ENCODE measurements around the gene PLCH2. TPM values are rescaled to one million over a fixed set of nuclear protein-coding genes. Genes with fewer than 3 reads are reported as not detected.

PLCH2 gene
- total and polyA plus RNA-seq, 4 donors: 2.1 to 7.9 (median 3.4) TPM

GRCh38 chr1:2495026-2495425, 18.9 kb downstream of the PLCH2 start:
- ATAC-seq (ENCODE audit: insufficient read depth, low FRiP score): no peak
- no peak overlapping the region for H3K9ac ChIP-seq (ENCODE audit: insufficient read depth in 1 of 2, low read length in 2 of 2)
- H3K27ac ChIP-seq (ENCODE audit: low read depth in 1 of 2, low read length in 1 of 2): no peak overlapping the region
- no peaks in the 10 kb centered on the region for H3K4me1 ChIP-seq (ENCODE audit: control insufficient read depth in 5 of 5, insufficient read depth in 5 of 5, low read length in 5 of 5)
- peaks cover 0 to 2% (median 0%) of the 10 kb centered on the region in 3 donors for H3K27me3 ChIP-seq (ENCODE audit: control insufficient read depth in 3 of 3, insufficient read depth in 3 of 3, low read length in 2 of 3)
- no peak overlapping the region for H3K4me3 ChIP-seq
- DNase-seq: no peak
- TF ChIP-seq, protein P1, sequence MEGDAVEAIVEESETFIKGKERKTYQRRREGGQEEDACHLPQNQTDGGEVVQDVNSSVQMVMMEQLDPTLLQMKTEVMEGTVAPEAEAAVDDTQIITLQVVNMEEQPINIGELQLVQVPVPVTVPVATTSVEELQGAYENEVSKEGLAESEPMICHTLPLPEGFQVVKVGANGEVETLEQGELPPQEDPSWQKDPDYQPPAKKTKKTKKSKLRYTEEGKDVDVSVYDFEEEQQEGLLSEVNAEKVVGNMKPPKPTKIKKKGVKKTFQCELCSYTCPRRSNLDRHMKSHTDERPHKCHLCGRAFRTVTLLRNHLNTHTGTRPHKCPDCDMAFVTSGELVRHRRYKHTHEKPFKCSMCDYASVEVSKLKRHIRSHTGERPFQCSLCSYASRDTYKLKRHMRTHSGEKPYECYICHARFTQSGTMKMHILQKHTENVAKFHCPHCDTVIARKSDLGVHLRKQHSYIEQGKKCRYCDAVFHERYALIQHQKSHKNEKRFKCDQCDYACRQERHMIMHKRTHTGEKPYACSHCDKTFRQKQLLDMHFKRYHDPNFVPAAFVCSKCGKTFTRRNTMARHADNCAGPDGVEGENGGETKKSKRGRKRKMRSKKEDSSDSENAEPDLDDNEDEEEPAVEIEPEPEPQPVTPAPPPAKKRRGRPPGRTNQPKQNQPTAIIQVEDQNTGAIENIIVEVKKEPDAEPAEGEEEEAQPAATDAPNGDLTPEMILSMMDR (IDR thresholded peaks at IDR 0.05; ENCODE audit: control extremely low read depth, extremely low read depth): no peak
- 89 to 94% methylated on average over 12 of the region's 12 CpGs for WGBS, 2 donors
- H3K9me3 ChIP-seq (ENCODE audit: control insufficient read depth in 4 of 4, insufficient read depth in 3 of 4, low read length in 3 of 4): no peaks in the 10 kb centered on the region
- no peaks in the 10 kb centered on the region for H3K36me3 ChIP-seq (ENCODE audit: control insufficient read depth in 4 of 4, insufficient read depth in 4 of 4, low read length in 4 of 4)

DNA sequence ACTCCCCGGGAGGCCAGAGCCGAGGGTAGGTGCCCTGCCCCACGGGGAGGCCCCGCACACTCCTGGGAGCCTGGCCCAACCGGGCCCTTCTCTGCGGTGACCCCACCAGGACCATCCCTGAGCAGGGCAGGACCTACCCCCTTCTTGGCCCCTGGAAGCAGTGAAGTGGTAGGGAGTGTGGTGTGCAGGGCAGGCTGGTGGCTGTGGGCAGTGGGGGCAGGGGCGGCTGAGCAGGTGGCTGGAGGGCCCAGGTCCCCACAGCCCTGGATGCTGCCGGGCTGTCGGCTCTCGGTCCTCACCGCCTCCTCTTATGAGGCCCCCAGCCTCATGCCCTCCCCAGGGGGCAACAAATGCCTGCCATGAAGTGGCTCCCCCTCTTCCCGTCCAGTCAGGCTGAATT, 19.5 kb downstream of the PLCH2 start:
- 90 to 95% methylated on average over 12 of the region's 12 CpGs for WGBS, 2 donors
- TF ChIP-seq, protein P1 (IDR thresholded peaks at IDR 0.05; ENCODE audit: control extremely low read depth, extremely low read depth): no peak
- ATAC-seq (ENCODE audit: insufficient read depth, low FRiP score) (no peak), DNase-seq (no peak)
- Histone ChIP-seq H3K4me3 (no peak overlapping the region), H3K9me3 (ENCODE audit: control insufficient read depth in 4 of 4, insufficient read depth in 3 of 4, low read length in 3 of 4) (no peaks in the 10 kb centered on the region), H3K36me3 (ENCODE audit: control insufficient read depth in 4 of 4, insufficient read depth in 4 of 4, low read length in 4 of 4) (no peaks in the 10 kb centered on the region), H3K27ac (ENCODE audit: low read depth in 1 of 2, low read length in 1 of 2) (no peak overlapping the region), H3K27me3 (ENCODE audit: control insufficient read depth in 3 of 3, insufficient read depth in 3 of 3, low read length in 2 of 3) (peaks cover 0 to 2% (median 0%) of the 10 kb centered on the region in 3 donors), H3K4me1 (ENCODE audit: control insufficient read depth in 5 of 5, insufficient read depth in 5 of 5, low read length in 5 of 5) (no peaks in the 10 kb centered on the region), H3K9ac (ENCODE audit: insufficient read depth in 1 of 2, low read length in 2 of 2) (no peak overlapping the region)

DNA sequence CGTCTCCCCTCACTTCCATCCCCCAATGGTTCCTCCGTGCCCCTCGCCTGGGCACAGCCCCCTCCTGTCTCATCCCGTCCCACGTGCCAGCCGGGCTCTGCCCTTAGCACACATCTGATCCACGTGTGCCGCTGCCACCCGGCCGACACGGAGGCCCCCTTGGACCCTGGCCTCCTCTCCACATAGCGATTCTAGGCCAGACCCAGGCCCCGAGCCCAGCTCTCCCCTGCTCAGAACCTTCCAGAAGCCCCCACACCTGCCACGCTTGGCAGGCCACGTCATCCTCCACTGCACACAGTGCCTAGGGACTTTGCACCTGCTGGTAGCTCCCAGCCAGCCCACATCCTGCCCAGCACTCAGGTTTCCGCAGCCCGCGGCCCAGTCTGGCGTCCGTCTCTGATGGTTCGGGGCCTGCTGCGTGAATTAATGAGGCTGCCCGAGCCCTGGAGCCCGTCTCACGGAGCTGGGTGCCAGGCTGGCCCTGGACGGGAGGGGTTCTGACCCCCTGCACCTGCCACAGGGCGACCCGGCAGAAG, 20.1 kb downstream of the PLCH2 start:
- Histone ChIP-seq H3K27ac (ENCODE audit: low read depth in 1 of 2, low read length in 1 of 2) (no peak overlapping the region), H3K36me3 (ENCODE audit: control insufficient read depth in 4 of 4, insufficient read depth in 4 of 4, low read length in 4 of 4) (no peaks in the 10 kb centered on the region), H3K4me1 (ENCODE audit: control insufficient read depth in 5 of 5, insufficient read depth in 5 of 5, low read length in 5 of 5) (no peaks in the 10 kb centered on the region), H3K9ac (ENCODE audit: insufficient read depth in 1 of 2, low read length in 2 of 2) (no peak overlapping the region), H3K4me3 (no peak overlapping the region), H3K27me3 (ENCODE audit: control insufficient read depth in 3 of 3, insufficient read depth in 3 of 3, low read length in 2 of 3) (peaks cover 0 to 2% (median 0%) of the 10 kb centered on the region in 3 donors), H3K9me3 (ENCODE audit: control insufficient read depth in 4 of 4, insufficient read depth in 3 of 4, low read length in 3 of 4) (no peaks in the 10 kb centered on the region)
- WGBS, 2 donors: 86% methylated on average over 28 of the region's 28 CpGs
- no peak for ATAC-seq (ENCODE audit: insufficient read depth, low FRiP score)
- no peak for DNase-seq
- TF ChIP-seq, protein P1 (IDR thresholded peaks at IDR 0.05; ENCODE audit: control extremely low read depth, extremely low read depth): no peak

DNA sequence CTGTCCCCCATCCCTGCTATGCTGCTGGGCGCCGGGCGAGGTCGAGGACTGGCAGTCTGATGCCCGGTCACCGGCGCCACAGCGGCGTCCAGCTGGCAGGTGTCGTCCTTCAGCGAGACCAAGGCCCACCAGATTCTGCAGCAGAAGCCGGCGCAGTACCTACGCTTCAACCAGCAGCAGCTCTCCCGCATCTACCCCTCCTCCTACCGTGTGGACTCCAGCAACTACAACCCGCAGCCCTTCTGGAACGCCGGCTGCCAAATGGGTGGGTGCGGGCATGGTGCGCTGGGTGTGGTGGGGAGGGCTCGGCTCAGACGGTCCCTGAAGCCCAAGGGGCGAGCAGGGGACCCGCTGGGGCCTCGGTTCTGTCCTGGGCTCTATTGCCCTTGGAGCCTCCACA, 20.7 kb downstream of the PLCH2 start:
- TF ChIP-seq, protein P1 (IDR thresholded peaks at IDR 0.05; ENCODE audit: control extremely low read depth, extremely low read depth): no peak
- Histone ChIP-seq H3K36me3 (ENCODE audit: control insufficient read depth in 4 of 4, insufficient read depth in 4 of 4, low read length in 4 of 4) (no peaks in the 10 kb centered on the region), H3K27ac (ENCODE audit: low read depth in 1 of 2, low read length in 1 of 2) (no peak overlapping the region), H3K9me3 (ENCODE audit: control insufficient read depth in 4 of 4, insufficient read depth in 3 of 4, low read length in 3 of 4) (peaks cover 0 to under 1% (median 0%) of the 10 kb centered on the region in 4 donors), H3K4me1 (ENCODE audit: control insufficient read depth in 5 of 5, insufficient read depth in 5 of 5, low read length in 5 of 5) (no peaks in the 10 kb centered on the region), H3K4me3 (no peak overlapping the region), H3K27me3 (ENCODE audit: control insufficient read depth in 3 of 3, insufficient read depth in 3 of 3, low read length in 2 of 3) (peaks cover 0 to 2% (median 0%) of the 10 kb centered on the region in 3 donors), H3K9ac (ENCODE audit: insufficient read depth in 1 of 2, low read length in 2 of 2) (no peak overlapping the region)
- DNase-seq (no peak), ATAC-seq (ENCODE audit: insufficient read depth, low FRiP score) (no peak)
- WGBS, 2 donors: 89 to 92% methylated on average over 25 to 26 of the region's 26 CpGs
